ENCODE results near the gene SDCCAG8.

SDCCAG8 gene

GRCh38 chr1:243474906-243475305, 219.1 kb downstream of the SDCCAG8 start:
- DNase-seq (ENCODE audit: extremely low spot score) = no peak
- no peak for TF ChIP-seq SUZ12 (IDR thresholded peaks at IDR 0.05)
- POLR2A ChIA-PET = no interaction called here
- CTCF ChIA-PET = no interaction called here

GRCh38 chr1:243475966-243476365, 220.1 kb downstream of the SDCCAG8 start:
- peak; percentile 32 for DNase-seq (ENCODE audit: extremely low spot score)
- ChIA-PET POLR2A (no interaction called here), CTCF (no interaction called here)
- TF ChIP-seq SUZ12 (IDR thresholded peaks at IDR 0.05) (no peak), SP1 (IDR thresholded peaks at IDR 0.05) (no peak), FOXA1 (IDR thresholded peaks at IDR 0.05) (no peak)
- TF ChIP-seq, protein P1, sequence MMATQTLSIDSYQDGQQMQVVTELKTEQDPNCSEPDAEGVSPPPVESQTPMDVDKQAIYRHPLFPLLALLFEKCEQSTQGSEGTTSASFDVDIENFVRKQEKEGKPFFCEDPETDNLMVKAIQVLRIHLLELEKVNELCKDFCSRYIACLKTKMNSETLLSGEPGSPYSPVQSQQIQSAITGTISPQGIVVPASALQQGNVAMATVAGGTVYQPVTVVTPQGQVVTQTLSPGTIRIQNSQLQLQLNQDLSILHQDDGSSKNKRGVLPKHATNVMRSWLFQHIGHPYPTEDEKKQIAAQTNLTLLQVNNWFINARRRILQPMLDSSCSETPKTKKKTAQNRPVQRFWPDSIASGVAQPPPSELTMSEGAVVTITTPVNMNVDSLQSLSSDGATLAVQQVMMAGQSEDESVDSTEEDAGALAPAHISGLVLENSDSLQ (IDR thresholded peaks at IDR 0.05) = peak; percentile 61

DNA sequence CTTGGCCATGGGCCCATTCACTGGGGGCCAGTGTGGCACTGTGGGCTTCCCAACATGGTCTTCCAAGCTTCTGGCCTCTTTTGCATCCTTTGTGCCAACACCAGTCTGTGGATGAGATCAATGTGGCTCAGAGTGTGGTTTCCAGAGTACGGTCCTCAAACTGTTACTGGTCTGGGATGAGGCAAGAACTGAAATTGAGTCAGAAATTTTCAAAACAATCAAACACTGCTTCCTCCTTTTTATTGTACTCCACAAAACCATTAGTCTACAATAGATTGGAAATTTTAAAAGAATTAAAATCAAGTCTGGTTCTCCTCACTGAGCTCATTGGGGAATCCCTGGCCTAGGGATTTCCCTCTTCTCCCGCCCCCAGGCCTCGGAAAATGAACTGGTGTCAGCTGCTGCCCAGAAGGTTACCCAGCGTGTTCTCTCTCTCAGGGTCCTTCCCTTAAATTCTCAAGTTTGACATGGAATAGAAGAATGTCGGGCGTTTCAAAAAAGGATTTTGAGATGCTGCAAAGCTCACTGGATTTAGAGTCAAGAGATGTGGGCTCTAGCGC, 222.0 kb downstream of the SDCCAG8 start:
- CTCF ChIA-PET = interaction anchor here (1.0 kb wide), 1 partner anchor 86 kb away, joined by 3 read pairs; no protein-coding TSS in a partner anchor
- TF ChIP-seq SUZ12 (IDR thresholded peaks at IDR 0.05) (no peak), NFRKB (IDR thresholded peaks at IDR 0.05) (no peak), L3MBTL2 (conservative IDR thresholded peaks at IDR 0.05) (no peak), LEF1 (IDR thresholded peaks at IDR 0.05; ENCODE audit: borderline replicate concordance) (no peak), FOXK2 (IDR thresholded peaks at IDR 0.05) (no peak), ELF4 (IDR thresholded peaks at IDR 0.05) (no peak), FOXM1 (IDR thresholded peaks at IDR 0.05; ENCODE audit: borderline replicate concordance) (no peak), SP1 (IDR thresholded peaks at IDR 0.05) (no peak), TARDBP (IDR thresholded peaks at IDR 0.05) (no peak)
- DNase-seq (ENCODE audit: extremely low spot score) = no peak
- POLR2A ChIA-PET = no interaction called here

DNA sequence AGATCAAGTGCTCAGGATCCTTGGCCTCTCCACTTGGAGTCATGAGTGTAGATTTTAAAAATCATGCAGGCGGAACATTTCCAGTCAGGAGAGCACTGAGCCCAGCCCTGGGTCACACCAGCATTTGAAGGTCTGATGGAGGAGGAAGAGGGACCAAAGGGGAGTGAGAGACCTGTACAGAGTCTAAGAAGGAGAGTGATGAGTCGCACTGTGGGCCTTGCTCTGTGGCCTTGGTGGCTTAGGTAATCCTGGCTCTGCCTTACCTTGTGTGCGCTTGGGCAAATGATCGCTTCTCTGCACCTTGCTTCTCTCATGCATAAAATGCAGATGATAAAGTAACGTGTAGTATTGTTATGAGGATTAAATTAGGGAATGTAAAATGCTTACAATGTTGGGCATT, 225.3 kb downstream of the SDCCAG8 start:
- DNase-seq (ENCODE audit: extremely low spot score) = no peak
- CTCF ChIA-PET = no interaction called here
- TF ChIP-seq TARDBP (IDR thresholded peaks at IDR 0.05) (no peak), BHLHE40 (IDR thresholded peaks at IDR 0.05; ENCODE audit: borderline replicate concordance) (no peak), HDGF (IDR thresholded peaks at IDR 0.05; ENCODE audit: borderline replicate concordance) (no peak), LEF1 (IDR thresholded peaks at IDR 0.05; ENCODE audit: borderline replicate concordance) (no peak), ARNT (IDR thresholded peaks at IDR 0.05) (no peak), L3MBTL2 (conservative IDR thresholded peaks at IDR 0.05) (no peak), ZNF384 (IDR thresholded peaks at IDR 0.05) (no peak), CTBP1 (IDR thresholded peaks at IDR 0.05; ENCODE audit: borderline replicate concordance) (no peak), FOXK2 (IDR thresholded peaks at IDR 0.05) (no peak), SP1 (IDR thresholded peaks at IDR 0.05) (no peak), FOXM1 (IDR thresholded peaks at IDR 0.05; ENCODE audit: borderline replicate concordance) (no peak), NFRKB (IDR thresholded peaks at IDR 0.05) (no peak), ELF4 (IDR thresholded peaks at IDR 0.05) (no peak), FOXA1 (IDR thresholded peaks at IDR 0.05) (no peak), SUZ12 (IDR thresholded peaks at IDR 0.05) (no peak)
- TF ChIP-seq, protein P1 (IDR thresholded peaks at IDR 0.05) = no peak
- POLR2A ChIA-PET = no interaction called here

GRCh38 chr1:243482141-243483022, 226.5 kb downstream of the SDCCAG8 start:
- DNase-seq (ENCODE audit: extremely low spot score) = no peak
- CTCF ChIA-PET = no interaction called here
- TF ChIP-seq TARDBP (IDR thresholded peaks at IDR 0.05) = no peak
- TF ChIP-seq FOXM1 (IDR thresholded peaks at IDR 0.05; ENCODE audit: borderline replicate concordance) = no peak
- TF ChIP-seq LEF1 (IDR thresholded peaks at IDR 0.05; ENCODE audit: borderline replicate concordance) = no peak
- no peak for TF ChIP-seq CTBP1 (IDR thresholded peaks at IDR 0.05; ENCODE audit: borderline replicate concordance)
- no peak for TF ChIP-seq BHLHE40 (IDR thresholded peaks at IDR 0.05; ENCODE audit: borderline replicate concordance)
- no peak for TF ChIP-seq FOXK2 (IDR thresholded peaks at IDR 0.05)
- no peak for TF ChIP-seq L3MBTL2 (conservative IDR thresholded peaks at IDR 0.05)
- no peak for TF ChIP-seq SP1 (IDR thresholded peaks at IDR 0.05)
- TF ChIP-seq, protein P1 (IDR thresholded peaks at IDR 0.05) = no peak
- TF ChIP-seq NFRKB (IDR thresholded peaks at IDR 0.05) = no peak
- TF ChIP-seq ZNF384 (IDR thresholded peaks at IDR 0.05) = no peak
- TF ChIP-seq FOXA1 (IDR thresholded peaks at IDR 0.05) = no peak
- no peak for TF ChIP-seq HDGF (IDR thresholded peaks at IDR 0.05; ENCODE audit: borderline replicate concordance)
- TF ChIP-seq ARNT (IDR thresholded peaks at IDR 0.05) = no peak
- no peak for TF ChIP-seq ELF4 (IDR thresholded peaks at IDR 0.05)
- TF ChIP-seq SUZ12 (IDR thresholded peaks at IDR 0.05) = no peak
- POLR2A ChIA-PET = no interaction called here

DNA sequence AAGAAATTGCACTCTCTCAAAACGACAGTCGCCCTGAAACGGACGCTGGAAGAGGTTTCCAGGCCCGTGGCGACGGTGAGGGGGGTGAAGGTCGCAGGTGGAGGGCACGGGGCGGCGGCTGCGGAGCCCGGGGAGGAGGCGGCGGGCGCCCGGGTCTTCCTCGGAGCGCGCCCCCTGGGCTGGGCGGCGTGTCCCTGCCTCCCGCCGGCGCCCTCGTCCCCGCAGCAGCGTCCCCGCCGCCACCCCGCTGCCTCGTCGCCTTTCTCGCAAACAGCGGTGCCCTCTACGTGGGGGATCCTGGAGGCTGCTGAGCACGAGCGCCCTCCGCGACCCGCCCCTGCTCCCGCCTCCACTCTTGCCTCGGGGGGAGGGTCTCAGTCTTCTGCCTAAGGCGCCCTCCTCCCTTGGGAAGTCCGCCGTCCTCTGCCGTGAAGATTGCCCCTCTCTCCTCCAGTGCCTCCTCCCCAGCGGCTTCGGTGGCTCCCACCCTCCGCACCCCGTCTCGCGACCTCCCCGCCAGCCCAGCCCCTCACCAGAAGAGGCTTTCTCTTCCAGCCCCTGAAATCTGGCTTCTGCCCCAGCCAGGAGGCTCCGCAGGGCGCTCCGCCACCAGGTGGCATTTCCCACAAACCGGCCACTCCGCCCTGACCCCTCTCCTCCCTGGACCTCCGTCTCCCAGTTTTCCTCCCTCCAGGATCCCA, 227.4 kb downstream of the SDCCAG8 start:
- POLR2A ChIA-PET = no interaction called here
- no peak for TF ChIP-seq BHLHE40 (IDR thresholded peaks at IDR 0.05; ENCODE audit: borderline replicate concordance)
- no peak for TF ChIP-seq ELF4 (IDR thresholded peaks at IDR 0.05)
- TF ChIP-seq, protein P1 (IDR thresholded peaks at IDR 0.05) = no peak
- DNase-seq (ENCODE audit: extremely low spot score) = no peak
- CTCF ChIA-PET = no interaction called here
